Kidney (tissue), 14 donors: ENCODE measurements around the gene BSN. TPM values are rescaled to one million over a fixed set of nuclear protein-coding genes. Genes with fewer than 3 reads are reported as not detected.

Experiments used
- DNase-seq, 5 donors: peaks; one replicate each; pipeline ENCODE4 v3.0.0-alpha.2; 2013 to 2020
- FAIRE-seq: peaks from 2 replicates; lab custom pipeline; 2012; peaks lifted over from hg19 to GRCh38; lab: Jason Lieb, UNC
- H3K27ac ChIP-seq, 2 donors: one replicate each; pipeline ENCODE4 v1.7.0; 2013; ENCODE audit warnings: low read depth in 2 of 2, low read length in 2 of 2, inconsistent platforms in 1 of 2
- H3K27me3 ChIP-seq: one replicate; pipeline ENCODE4 v1.7.1; 2013; ENCODE audit warnings: low read length, inconsistent platforms; ENCODE audit not compliant: control insufficient read depth, insufficient read depth
- H3K36me3 ChIP-seq, 3 donors: one replicate each; pipeline versions ENCODE4 v1.7.0 to v1.7.1; 2013; ENCODE audit warnings: low read length in 3 of 3, control low read depth in 1 of 3, inconsistent platforms in 1 of 3; ENCODE audit not compliant: insufficient read depth in 3 of 3, control insufficient read depth in 2 of 3
- H3K4me1 ChIP-seq, 3 donors: one replicate each; pipeline versions ENCODE4 v1.7.0 to v1.7.1; 2013; ENCODE audit warnings: low read length in 3 of 3, inconsistent platforms in 1 of 3, low read depth in 1 of 3; ENCODE audit not compliant: control insufficient read depth in 2 of 3, insufficient read depth in 2 of 3
- H3K4me3 ChIP-seq, 3 donors: one replicate each; pipeline versions ENCODE4 v1.7.0 to v1.8.1; 2013; ENCODE audit warnings: low read length in 3 of 3, control low read depth in 1 of 3, inconsistent platforms in 1 of 3
- H3K9ac ChIP-seq, 3 donors: one replicate each; pipeline versions ENCODE4 v1.7.0 to v1.7.1; 2013; ENCODE audit warnings: low read length in 3 of 3, control low read depth in 1 of 3, inconsistent platforms in 1 of 3
- H3K9me3 ChIP-seq, 3 donors: one replicate each; pipeline versions ENCODE4 v1.7.0 to v1.7.1; 2013; ENCODE audit warnings: low read length in 3 of 3, control low read depth in 1 of 3, inconsistent platforms in 1 of 3; ENCODE audit not compliant: control insufficient read depth in 2 of 3, insufficient read depth in 1 of 3
- intact Hi-C: fragments of 100-400 bp; cut with DNase I; formaldehyde crosslinking; loops from one replicate; pipeline ENCODE4 v1.11.1; 2022
- polyA plus RNA-seq: library from polyadenylated mRNA; stranded (reverse); fragments of 350-450 nt; fragmentation: Illumina TruSeq; extraction: RNeasy Lipid Tissue Mini Kit (QIAGEN cat#74804); gene quantifications from one replicate; pipeline ENCODE4 v1.2.3, GENCODE V29; 2014; ENCODE audit warnings: low read depth, low replicate concordance; ENCODE audit not compliant: insufficient read depth
- total RNA-seq: library from RNA; stranded (reverse); fragmentation: NEBNext Ultra II Directional; extraction: Animal tissue kit (Norgen Biotek cat#: 25700); gene quantifications from one replicate; pipeline ENCODE4 v1.2.1, GENCODE V29; 2021
- TF ChIP-seq, protein P1 (sequence below): IDR thresholded peaks from 3 replicates; pipeline ENCODE4 v1.5.1; 2012; ENCODE audit warnings: mild to moderate bottlenecking, moderate library complexity, borderline replicate concordance; ENCODE audit not compliant: insufficient read depth; ENCODE audit errors: extremely low read depth
- donor health status: control.
- donor health status: control.
- donor health status: control.
- donor health status: control.
- donor health status: control.
- donor health status: DM: yes; HTN: yes; CAD: no.
- donor health status: Normal renal cell carcinoma (clear cell type).

BSN gene
- total and polyA plus RNA-seq, 2 donors from 2014 or later = 0.11 to 1.3 TPM

DNA sequence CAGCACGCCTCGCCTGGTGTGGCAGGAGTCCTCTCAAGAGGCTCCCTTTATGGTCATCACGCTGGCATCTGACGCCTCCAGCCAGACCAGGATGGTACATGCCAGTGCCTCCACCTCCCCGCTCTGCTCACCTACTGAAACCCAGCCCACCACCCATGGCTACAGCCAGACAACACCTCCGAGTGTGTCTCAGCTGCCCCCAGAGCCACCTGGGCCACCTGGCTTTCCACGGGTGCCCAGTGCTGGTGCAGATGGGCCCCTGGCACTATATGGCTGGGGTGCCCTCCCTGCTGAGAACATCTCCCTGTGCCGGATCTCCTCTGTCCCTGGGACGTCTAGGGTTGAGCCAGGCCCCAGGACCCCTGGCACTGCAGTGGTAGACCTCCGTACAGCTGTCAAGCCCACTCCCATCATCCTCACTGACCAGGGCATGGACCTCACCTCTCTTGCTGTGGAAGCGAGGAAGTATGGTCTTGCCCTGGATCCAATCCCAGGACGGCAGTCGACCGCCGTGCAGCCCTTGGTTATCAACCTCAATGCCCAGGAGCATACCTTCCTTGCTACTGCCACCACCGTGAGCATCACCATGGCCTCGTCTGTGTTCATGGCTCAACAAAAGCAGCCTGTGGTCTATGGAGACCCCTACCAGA is 100.0 kb downstream of the BSN start:
- DNase-seq (no peak), FAIRE-seq (no peak)
- TF ChIP-seq, protein P1, sequence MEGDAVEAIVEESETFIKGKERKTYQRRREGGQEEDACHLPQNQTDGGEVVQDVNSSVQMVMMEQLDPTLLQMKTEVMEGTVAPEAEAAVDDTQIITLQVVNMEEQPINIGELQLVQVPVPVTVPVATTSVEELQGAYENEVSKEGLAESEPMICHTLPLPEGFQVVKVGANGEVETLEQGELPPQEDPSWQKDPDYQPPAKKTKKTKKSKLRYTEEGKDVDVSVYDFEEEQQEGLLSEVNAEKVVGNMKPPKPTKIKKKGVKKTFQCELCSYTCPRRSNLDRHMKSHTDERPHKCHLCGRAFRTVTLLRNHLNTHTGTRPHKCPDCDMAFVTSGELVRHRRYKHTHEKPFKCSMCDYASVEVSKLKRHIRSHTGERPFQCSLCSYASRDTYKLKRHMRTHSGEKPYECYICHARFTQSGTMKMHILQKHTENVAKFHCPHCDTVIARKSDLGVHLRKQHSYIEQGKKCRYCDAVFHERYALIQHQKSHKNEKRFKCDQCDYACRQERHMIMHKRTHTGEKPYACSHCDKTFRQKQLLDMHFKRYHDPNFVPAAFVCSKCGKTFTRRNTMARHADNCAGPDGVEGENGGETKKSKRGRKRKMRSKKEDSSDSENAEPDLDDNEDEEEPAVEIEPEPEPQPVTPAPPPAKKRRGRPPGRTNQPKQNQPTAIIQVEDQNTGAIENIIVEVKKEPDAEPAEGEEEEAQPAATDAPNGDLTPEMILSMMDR = no peak
- intact Hi-C loops = no loop called here
- Histone ChIP-seq H3K27me3 (no peaks in the 10 kb centered on the region), H3K36me3 (no peaks in the 10 kb centered on the region), H3K9ac (no peak overlapping the region), H3K27ac (no peak overlapping the region), H3K9me3 (no peaks in the 10 kb centered on the region), H3K4me3 (no peak overlapping the region), H3K4me1 (no peaks in the 10 kb centered on the region)

DNA sequence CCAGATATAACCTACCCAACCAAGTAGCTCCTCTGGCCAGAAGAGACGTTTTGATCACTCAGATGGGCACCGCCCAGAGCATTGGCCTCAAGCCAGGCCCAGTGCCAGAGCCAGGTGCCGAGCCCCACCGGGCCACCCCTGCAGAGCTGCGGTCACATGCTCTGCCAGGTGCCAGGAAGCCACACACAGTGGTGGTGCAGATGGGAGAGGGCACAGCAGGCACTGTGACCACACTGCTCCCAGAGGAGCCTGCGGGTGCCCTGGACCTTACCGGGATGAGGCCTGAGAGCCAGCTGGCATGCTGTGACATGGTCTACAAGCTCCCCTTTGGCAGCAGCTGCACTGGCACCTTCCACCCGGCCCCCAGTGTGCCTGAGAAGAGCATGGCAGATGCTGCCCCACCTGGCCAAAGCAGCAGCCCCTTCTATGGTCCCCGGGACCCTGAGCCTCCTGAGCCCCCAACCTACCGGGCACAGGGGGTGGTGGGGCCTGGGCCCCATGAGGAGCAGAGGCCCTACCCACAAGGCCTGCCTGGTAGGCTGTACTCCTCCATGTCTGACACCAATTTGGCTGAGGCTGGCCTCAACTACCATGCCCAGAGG is 100.8 kb downstream of the BSN start:
- no peak overlapping the region for H3K4me3 ChIP-seq
- intact Hi-C loops = no loop called here
- TF ChIP-seq, protein P1 = no peak
- no peaks in the 10 kb centered on the region for H3K27me3 ChIP-seq
- H3K4me1 ChIP-seq = no peaks in the 10 kb centered on the region
- no peaks in the 10 kb centered on the region for H3K36me3 ChIP-seq
- DNase-seq = no peak
- no peaks in the 10 kb centered on the region for H3K9me3 ChIP-seq
- no peak for FAIRE-seq
- H3K9ac ChIP-seq = no peak overlapping the region
- no peak overlapping the region for H3K27ac ChIP-seq

DNA sequence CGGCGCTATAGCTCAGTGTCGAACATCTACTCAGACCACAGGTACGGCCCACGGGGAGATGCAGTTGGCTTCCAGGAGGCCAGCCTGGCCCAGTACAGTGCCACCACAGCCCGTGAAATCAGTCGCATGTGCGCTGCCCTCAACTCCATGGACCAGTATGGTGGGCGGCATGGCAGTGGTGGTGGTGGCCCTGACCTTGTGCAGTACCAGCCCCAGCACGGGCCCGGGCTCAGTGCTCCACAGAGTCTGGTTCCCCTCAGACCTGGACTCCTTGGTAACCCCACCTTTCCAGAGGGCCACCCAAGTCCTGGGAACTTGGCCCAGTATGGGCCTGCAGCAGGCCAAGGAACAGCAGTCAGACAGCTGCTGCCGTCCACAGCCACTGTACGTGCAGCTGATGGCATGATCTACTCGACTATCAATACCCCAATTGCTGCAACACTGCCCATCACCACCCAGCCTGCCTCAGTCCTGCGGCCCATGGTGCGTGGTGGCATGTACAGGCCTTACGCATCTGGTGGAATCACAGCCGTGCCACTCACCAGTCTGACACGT is 101.5 kb downstream of the BSN start:
- FAIRE-seq (no peak), DNase-seq (no peak)
- TF ChIP-seq, protein P1 = no peak
- no peak overlapping the region for H3K4me3 ChIP-seq
- H3K36me3 ChIP-seq = no peaks in the 10 kb centered on the region
- no peaks in the 10 kb centered on the region for H3K4me1 ChIP-seq
- H3K27me3 ChIP-seq = no peaks in the 10 kb centered on the region
- H3K9ac ChIP-seq = no peak overlapping the region
- H3K27ac ChIP-seq = no peak overlapping the region
- intact Hi-C loops = no loop called here
- no peaks in the 10 kb centered on the region for H3K9me3 ChIP-seq
